ENCODE data around the gene SV2A. TPM values are rescaled to one million over a fixed set of nuclear protein-coding genes. Genes with fewer than 3 reads are reported as not detected.
"Not testable (repeated sequence)": the region's sequence is repeated elsewhere in the genome, so short reads cannot be mapped to it uniquely, and the experiment has no call there.

The SV2A gene
- total RNA-seq, 1 donor from 2014 or later = 1.1 TPM

DNA sequence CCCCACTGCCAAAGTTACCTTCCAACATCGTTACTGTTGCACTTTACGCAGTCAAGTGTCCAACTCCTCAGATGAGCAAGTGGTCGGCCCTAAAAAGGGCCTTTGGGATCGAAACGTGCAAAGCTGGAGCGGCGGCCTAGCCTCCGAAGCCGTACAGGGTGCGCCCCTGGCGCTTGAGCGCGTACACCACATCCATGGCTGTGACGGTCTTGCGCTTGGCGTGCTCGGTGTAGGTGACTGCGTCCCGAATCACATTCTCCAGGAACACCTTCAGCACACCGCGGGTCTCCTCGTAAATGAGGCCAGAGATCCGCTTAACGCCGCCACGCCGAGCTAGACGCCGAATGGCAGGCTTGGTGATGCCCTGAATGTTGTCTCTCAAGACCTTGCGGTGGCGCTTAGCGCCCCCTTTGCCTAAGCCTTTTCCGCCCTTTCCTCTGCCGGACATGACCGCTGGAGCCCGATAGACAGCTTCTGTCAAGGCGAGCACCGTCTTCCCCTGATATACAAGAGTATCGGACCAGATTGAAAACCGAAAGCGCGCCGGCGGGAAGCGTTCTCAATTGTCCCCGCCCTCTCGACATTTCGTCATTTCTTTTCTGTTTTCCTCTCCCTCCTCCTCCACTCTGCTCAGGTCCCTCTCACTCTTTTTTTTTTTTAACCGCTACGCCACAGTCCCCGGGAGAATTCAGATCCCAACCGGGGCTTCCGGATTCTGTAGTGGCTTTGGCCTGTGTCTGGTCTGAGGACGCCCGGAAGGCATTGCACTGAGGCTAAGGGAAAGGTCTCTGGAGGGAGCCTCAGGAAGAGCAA lies 56.8 kb downstream of the SV2A start:
- not testable (repeated sequence) for FAIRE-seq; DNase-seq (ENCODE audit: low read depth); H3K4me3 ChIP-seq (ENCODE audit: low read depth, low read length); H3K27me3 ChIP-seq (ENCODE audit: control insufficient read depth, insufficient read depth, low read length); H3K36me3 ChIP-seq (ENCODE audit: control insufficient read depth, insufficient read depth, low read length)

DNA sequence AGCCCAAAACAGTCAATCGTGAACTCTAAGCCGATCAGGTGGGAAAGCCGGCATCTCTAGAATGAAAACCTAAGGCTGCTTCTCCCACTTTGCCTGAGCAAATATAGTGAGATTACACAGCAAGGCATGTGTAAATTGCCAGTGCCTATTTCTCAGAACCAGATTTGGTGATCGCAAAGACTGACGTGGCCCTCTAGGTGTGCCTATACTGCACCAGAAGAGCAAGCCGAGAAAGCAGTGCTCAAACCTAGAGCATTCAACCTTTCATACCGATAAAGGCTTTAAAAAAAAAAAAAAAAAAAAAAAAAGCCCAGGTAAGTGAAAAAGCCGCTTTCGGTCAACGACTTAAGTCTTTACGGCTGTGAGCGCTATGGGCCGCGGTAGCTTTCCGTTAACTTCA lies 57.4 kb downstream of the SV2A start:
- H3K27me3 ChIP-seq (ENCODE audit: control insufficient read depth, insufficient read depth, low read length); FAIRE-seq; H3K36me3 ChIP-seq (ENCODE audit: control insufficient read depth, insufficient read depth, low read length); DNase-seq (ENCODE audit: low read depth); H3K4me3 ChIP-seq (ENCODE audit: low read depth, low read length): not testable (repeated sequence)

Other genes with a start within 250 kb of the SV2A start
- not detected in 2 replicates for gene FCGR1A, start 135.2 kb downstream of the SV2A start, total RNA-seq
- 17.6 and 22.9 TPM in 2 replicates for gene BOLA1, start 18.3 kb downstream of the SV2A start, total RNA-seq
- gene SF3B4, start 10.0 kb upstream of the SV2A start, total RNA-seq = 7.4 and 10.4 TPM in 2 replicates
- 1.1 and 2.0 TPM in 2 replicates for gene MTMR11, start 19.0 kb upstream of the SV2A start, total RNA-seq
- 15.3 and 19.2 TPM in 2 replicates for gene OTUD7B, start 92.9 kb upstream of the SV2A start, total RNA-seq
- 21.6 and 29.3 TPM in 2 replicates for gene VPS45, start 149.9 kb upstream of the SV2A start, total RNA-seq
- 4.5 and 6.1 TPM in 2 replicates for gene PLEKHO1, start 232.1 kb upstream of the SV2A start, total RNA-seq